HL-60 (cell line): ENCODE data around the gene ADAM15.

Source experiments
- DNase-seq, 2 experiments: peaks; one replicate each; pipeline ENCODE4 v3.0.0-alpha.2; 2010 to 2020; ENCODE audit warnings: low read depth in 1 of 2, low spot score in 1 of 2
- H3K27ac ChIP-seq: fragments of 250-450 bp; sonication (Bioruptor Pico); replicated peaks from 2 replicates; pipeline ENCODE4 v1.5.1; 2020; ENCODE audit warnings: mild to moderate bottlenecking, moderate library complexity
- H3K27me3 ChIP-seq: fragments of 250-450 bp; sonication (Bioruptor Pico); 2 replicates; pipeline ENCODE4 v1.5.1; 2021; ENCODE audit warnings: mild to moderate bottlenecking, moderate library complexity; ENCODE audit not compliant: insufficient read depth, poor library complexity, severe bottlenecking
- H3K4me3 ChIP-seq: replicated peaks from 2 replicates; pipeline ENCODE4 v1.5.1; 2011; ENCODE audit warnings: mild to moderate bottlenecking, control low read depth, low read length; ENCODE audit not compliant: insufficient read depth
- GABPA ChIP-seq: IDR thresholded peaks from 2 replicates; pipeline ENCODE4 v1.6.1; 2012; ENCODE audit warnings: low read depth
- POLR2AphosphoS5 ChIP-seq: IDR thresholded peaks from 2 replicates; pipeline ENCODE4 v1.6.1; 2012; ENCODE audit warnings: low read depth
- SPI1 ChIP-seq: IDR thresholded peaks from 2 replicates; pipeline ENCODE4 v1.6.1; 2012; ENCODE audit warnings: low read depth, mild to moderate bottlenecking, borderline replicate concordance
- TF ChIP-seq, protein P1 (sequence below): IDR thresholded peaks from 2 replicates; pipeline ENCODE4 v1.6.1; 2012; ENCODE audit warnings: low read depth; ENCODE audit not compliant: insufficient replicate concordance
- TF ChIP-seq, protein P2 (sequence below): IDR thresholded peaks from one replicate; pipeline ENCODE4 v1.5.1; 2011; ENCODE audit warnings: low read length, control low read depth, inconsistent platforms; ENCODE audit not compliant: insufficient read depth

The ADAM15 gene

DNA sequence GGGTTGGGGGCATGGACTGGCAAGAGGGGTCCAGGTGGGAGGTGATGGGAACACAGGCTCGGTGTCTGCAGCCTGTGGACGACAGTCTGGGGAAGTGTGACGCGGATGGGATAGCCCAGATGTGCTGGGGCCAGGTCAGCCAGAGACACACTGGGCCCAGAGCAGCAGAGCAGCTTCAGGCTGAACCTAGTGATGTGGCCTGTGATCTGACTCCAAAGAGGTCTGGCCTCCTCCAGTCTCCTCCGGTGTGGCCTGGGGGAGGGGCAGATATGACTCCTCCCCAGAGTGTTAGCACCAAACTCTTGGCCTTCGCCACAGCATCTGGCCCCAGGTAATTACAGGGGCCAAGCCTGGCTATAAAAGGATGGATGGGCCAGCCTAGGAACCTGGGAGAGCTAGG lies 41.0 kb downstream of the ADAM15 start:
- TF ChIP-seq, protein P1, sequence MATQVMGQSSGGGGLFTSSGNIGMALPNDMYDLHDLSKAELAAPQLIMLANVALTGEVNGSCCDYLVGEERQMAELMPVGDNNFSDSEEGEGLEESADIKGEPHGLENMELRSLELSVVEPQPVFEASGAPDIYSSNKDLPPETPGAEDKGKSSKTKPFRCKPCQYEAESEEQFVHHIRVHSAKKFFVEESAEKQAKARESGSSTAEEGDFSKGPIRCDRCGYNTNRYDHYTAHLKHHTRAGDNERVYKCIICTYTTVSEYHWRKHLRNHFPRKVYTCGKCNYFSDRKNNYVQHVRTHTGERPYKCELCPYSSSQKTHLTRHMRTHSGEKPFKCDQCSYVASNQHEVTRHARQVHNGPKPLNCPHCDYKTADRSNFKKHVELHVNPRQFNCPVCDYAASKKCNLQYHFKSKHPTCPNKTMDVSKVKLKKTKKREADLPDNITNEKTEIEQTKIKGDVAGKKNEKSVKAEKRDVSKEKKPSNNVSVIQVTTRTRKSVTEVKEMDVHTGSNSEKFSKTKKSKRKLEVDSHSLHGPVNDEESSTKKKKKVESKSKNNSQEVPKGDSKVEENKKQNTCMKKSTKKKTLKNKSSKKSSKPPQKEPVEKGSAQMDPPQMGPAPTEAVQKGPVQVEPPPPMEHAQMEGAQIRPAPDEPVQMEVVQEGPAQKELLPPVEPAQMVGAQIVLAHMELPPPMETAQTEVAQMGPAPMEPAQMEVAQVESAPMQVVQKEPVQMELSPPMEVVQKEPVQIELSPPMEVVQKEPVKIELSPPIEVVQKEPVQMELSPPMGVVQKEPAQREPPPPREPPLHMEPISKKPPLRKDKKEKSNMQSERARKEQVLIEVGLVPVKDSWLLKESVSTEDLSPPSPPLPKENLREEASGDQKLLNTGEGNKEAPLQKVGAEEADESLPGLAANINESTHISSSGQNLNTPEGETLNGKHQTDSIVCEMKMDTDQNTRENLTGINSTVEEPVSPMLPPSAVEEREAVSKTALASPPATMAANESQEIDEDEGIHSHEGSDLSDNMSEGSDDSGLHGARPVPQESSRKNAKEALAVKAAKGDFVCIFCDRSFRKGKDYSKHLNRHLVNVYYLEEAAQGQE = no peak
- no peak for TF ChIP-seq POLR2AphosphoS5
- TF ChIP-seq SPI1 = no peak
- TF ChIP-seq GABPA = no peak
- DNase-seq = no peak
- no peak overlapping the region for H3K4me3 ChIP-seq
- H3K27me3 ChIP-seq = peaks cover 3% of the 10 kb centered on the region
- H3K27ac ChIP-seq = no peak overlapping the region

DNA sequence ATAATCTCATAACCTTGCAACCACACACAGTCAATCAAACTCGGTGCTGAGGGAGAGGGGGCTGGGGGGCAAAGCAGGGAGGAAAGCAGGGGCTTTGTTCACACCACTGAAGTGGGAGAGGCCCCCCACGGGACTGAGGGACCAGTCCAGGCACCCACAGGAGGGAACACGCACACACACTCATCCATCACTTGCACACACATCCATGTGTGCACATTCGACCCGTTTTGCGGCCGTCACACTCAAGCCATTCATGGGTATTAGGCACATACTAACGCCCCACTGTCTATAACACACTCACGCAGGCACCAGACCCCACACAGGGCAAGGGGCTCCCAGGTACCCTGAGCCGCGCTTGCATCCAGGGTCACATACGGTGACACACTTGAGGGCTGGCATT lies 41.5 kb downstream of the ADAM15 start:
- Histone ChIP-seq H3K27me3 (peaks cover 3% of the 10 kb centered on the region), H3K4me3 (no peak overlapping the region), H3K27ac (no peak overlapping the region)
- no peak for DNase-seq
- TF ChIP-seq, protein P1 = no peak
- no peak for TF ChIP-seq SPI1
- no peak for TF ChIP-seq GABPA
- no peak for TF ChIP-seq POLR2AphosphoS5
- TF ChIP-seq, protein P2, sequence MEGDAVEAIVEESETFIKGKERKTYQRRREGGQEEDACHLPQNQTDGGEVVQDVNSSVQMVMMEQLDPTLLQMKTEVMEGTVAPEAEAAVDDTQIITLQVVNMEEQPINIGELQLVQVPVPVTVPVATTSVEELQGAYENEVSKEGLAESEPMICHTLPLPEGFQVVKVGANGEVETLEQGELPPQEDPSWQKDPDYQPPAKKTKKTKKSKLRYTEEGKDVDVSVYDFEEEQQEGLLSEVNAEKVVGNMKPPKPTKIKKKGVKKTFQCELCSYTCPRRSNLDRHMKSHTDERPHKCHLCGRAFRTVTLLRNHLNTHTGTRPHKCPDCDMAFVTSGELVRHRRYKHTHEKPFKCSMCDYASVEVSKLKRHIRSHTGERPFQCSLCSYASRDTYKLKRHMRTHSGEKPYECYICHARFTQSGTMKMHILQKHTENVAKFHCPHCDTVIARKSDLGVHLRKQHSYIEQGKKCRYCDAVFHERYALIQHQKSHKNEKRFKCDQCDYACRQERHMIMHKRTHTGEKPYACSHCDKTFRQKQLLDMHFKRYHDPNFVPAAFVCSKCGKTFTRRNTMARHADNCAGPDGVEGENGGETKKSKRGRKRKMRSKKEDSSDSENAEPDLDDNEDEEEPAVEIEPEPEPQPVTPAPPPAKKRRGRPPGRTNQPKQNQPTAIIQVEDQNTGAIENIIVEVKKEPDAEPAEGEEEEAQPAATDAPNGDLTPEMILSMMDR = no peak

DNA sequence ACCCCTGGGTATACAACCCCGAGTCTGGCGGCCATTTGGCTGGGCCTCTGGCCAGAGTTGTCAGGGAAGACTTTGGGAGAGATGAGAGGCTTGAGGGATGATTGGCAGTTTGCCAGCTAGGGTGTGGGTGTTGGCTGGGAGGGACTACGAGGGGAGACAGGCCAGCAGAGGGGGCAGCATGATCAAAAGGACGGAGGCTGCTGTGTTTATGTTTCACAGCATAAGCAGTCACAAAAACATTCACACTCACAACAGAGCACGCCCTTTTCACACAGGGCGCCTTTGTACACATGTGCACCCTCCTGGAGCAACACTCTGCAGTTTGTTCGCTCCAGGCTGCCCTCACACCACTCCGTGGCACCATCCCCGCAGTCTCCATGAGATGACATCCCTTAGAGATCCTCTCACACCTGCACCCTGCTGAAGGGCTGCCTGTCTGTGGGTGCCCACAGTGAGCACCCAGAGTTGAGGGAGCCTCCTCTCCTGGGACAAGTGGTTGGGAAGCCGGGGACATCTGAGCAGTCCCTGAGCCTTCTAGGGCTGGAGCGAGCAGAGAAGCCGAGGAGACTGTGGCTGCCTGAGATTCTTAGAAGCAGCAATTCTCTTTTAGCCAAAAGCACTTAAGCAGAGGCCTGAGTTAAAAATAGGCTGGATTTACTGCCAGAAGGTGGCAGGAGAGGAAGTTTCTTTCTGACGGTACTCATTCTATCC lies 43.0 kb downstream of the ADAM15 start:
- H3K4me3 ChIP-seq = no peak overlapping the region
- DNase-seq = peak in 1 of 2 experiments; percentile 26
- TF ChIP-seq, protein P1 = no peak
- no peak for TF ChIP-seq GABPA
- no peak for TF ChIP-seq POLR2AphosphoS5
- no peak for TF ChIP-seq SPI1
- TF ChIP-seq, protein P2 = peak; percentile 18
- H3K27ac ChIP-seq = no peak overlapping the region
- peaks cover 3% of the 10 kb centered on the region for H3K27me3 ChIP-seq
